Natural killer cell (primary cell): ENCODE data around the gene ATP1A3. TPM values are rescaled to one million over a fixed set of nuclear protein-coding genes. Genes with fewer than 3 reads are reported as not detected.
A peak's percentile ranks its signal among the peaks of the same experiment; 100 is the strongest.

ENCODE experiments used
- ATAC-seq, 3 donors: fragments of 150-1000 bp in 2 of 3; fragments of 200-7000 bp in 1 of 3; cut with Tn5 transposase; 1 replicate in 1 of 3; 2 replicates in 2 of 3; pipeline ENCODE4 v1.10.0; 2021; ENCODE audit warnings: mild to moderate bottlenecking in 2 of 3, moderate library complexity in 2 of 3
- DNase-seq, 2 donors: peaks; one replicate each; pipeline versions ENCODE4 v3.0.0 to v3.0.0-alpha.2; 2013 to 2021; ENCODE audit warnings: mixed read lengths in 1 of 2
- H3K27ac ChIP-seq: one replicate; pipeline ENCODE4 v1.5.1; 2013; ENCODE audit warnings: mild to moderate bottlenecking, low read length
- H3K27me3 ChIP-seq: one replicate; pipeline ENCODE4 v1.6.1; 2013; ENCODE audit warnings: low read length; ENCODE audit not compliant: control insufficient read depth, insufficient read depth
- H3K36me3 ChIP-seq: one replicate; pipeline ENCODE4 v1.6.1; 2013; ENCODE audit warnings: low read length; ENCODE audit not compliant: control insufficient read depth, insufficient read depth
- H3K4me1 ChIP-seq: one replicate; pipeline ENCODE4 v1.6.1; 2013; ENCODE audit warnings: low read length; ENCODE audit not compliant: control insufficient read depth, insufficient read depth
- H3K4me3 ChIP-seq: one replicate; pipeline ENCODE4 v1.5.1; 2013; ENCODE audit warnings: low read length
- H3K9me3 ChIP-seq: one replicate; pipeline ENCODE4 v1.6.1; 2013; ENCODE audit warnings: low read length; ENCODE audit not compliant: control insufficient read depth, insufficient read depth
- H3K27ac Mint-ChIP-seq, 2 donors: one replicate each; pipeline ENCODE4 v1.8.0; 2022; ENCODE audit warnings: mild to moderate bottlenecking in 2 of 2, mixed read lengths in 2 of 2, moderate library complexity in 1 of 2
- H3K27me3 Mint-ChIP-seq, 2 donors: one replicate each; pipeline ENCODE4 v1.8.0; 2022; ENCODE audit warnings: low read depth in 2 of 2, mixed read lengths in 2 of 2
- H3K36me3 Mint-ChIP-seq: one replicate; pipeline ENCODE4 v1.8.0; 2022; ENCODE audit warnings: mixed read lengths
- H3K4me1 Mint-ChIP-seq, 2 donors: one replicate each; pipeline ENCODE4 v1.8.0; 2022; ENCODE audit warnings: mixed read lengths in 2 of 2
- H3K4me3 Mint-ChIP-seq: one replicate; pipeline ENCODE4 v1.8.0; 2022; ENCODE audit warnings: mild to moderate bottlenecking, moderate library complexity, mixed read lengths
- H3K9me3 Mint-ChIP-seq, 2 donors: one replicate each; pipeline ENCODE4 v1.8.0; 2022; ENCODE audit warnings: mixed read lengths in 2 of 2
- WGBS: methylation state at CpG from one replicate; pipeline ENCODE4 v1.1.7; 2013; ENCODE audit warnings: missing lambda C conversion rate; ENCODE audit not compliant: insufficient coverage; 5-methylcytosine and 5-hydroxymethylcytosine counted together
- intact Hi-C: fragments of 100-400 bp; cut with micrococcal nuclease; formaldehyde crosslinking; loops from one replicate; pipeline ENCODE4 v1.14.2; 2022
- total RNA-seq, 4 donors: library from RNA; stranded (reverse); fragments of 120-200 nt in 1 of 4; gene quantifications; one replicate each; pipeline versions ENCODE4 v1.2.3 to v1.2.4, GENCODE V29; 2013 to 2022
- TF ChIP-seq, protein P1 (sequence below): fragments of 200-600 bp; IDR thresholded peaks from one replicate; pipeline ENCODE4 v1.8.0; 2022; ENCODE audit warnings: antibody characterized with exemption

Gene ATP1A3
- total RNA-seq, 3 donors from 2014 or later (not counting 1 experiment from before 2014, with no cell fraction given), result 13.5 to 18.2 (median 14.0) TPM

DNA sequence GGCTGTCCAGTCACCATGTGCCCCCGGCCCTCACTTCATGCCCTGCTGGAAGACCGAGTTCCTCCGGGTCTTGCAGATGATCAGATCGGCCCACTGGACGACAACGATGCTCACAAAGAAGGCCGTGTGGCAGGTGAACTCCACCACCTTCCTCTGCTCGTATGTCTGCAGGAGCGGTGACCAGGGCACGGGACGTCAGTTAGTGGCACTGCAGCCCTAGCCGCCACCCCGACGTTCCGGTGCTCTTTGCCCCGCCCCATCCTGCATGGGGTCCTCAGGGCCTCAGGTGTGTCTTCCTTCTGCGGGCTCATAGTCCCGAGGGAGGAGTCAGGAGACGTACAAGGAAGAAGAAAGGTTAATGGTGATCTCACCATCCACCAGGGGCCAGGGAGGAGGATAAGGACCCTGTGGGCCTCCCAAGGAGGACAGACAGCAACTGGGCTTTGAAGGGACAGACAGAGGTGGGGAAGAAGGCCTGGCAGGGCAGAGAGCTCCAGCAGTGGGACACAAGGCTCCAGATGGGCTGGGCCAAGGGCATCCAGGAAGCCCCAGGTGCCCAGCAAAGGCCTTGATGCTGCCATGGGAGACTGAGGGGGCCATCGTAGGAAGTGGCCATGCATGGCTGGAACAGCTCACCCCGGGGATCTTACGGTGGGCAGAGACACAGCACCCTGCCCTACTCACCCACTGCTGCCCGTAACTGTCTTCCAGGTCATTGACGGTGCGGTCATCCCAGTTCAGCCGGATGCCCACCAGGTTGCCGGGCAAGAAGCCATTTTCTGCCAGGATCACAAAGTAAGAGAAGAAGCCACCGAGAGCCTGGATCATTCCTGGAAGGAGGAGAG, 25.1 kb downstream of the ATP1A3 start:
- TF ChIP-seq, protein P1, sequence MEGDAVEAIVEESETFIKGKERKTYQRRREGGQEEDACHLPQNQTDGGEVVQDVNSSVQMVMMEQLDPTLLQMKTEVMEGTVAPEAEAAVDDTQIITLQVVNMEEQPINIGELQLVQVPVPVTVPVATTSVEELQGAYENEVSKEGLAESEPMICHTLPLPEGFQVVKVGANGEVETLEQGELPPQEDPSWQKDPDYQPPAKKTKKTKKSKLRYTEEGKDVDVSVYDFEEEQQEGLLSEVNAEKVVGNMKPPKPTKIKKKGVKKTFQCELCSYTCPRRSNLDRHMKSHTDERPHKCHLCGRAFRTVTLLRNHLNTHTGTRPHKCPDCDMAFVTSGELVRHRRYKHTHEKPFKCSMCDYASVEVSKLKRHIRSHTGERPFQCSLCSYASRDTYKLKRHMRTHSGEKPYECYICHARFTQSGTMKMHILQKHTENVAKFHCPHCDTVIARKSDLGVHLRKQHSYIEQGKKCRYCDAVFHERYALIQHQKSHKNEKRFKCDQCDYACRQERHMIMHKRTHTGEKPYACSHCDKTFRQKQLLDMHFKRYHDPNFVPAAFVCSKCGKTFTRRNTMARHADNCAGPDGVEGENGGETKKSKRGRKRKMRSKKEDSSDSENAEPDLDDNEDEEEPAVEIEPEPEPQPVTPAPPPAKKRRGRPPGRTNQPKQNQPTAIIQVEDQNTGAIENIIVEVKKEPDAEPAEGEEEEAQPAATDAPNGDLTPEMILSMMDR, result no peak
- intact Hi-C loops, result no loop called here
- Mint-ChIP-seq H3K4me3 (no peak overlapping the region), H3K27me3 (peaks cover 0 to 4% of the 10 kb centered on the region in 2 donors), H3K27ac (no peak overlapping the region), H3K36me3 (no peaks in the 10 kb centered on the region), H3K9me3 (no peaks in the 10 kb centered on the region), H3K4me1 (peaks cover 0 to 6% of the 10 kb centered on the region in 2 donors)
- ATAC-seq (no peak), DNase-seq (no peak)
- Histone ChIP-seq H3K4me3 (no peak overlapping the region), H3K4me1 (peaks cover 5% of the 10 kb centered on the region), H3K27ac (no peak overlapping the region), H3K9me3 (no peaks in the 10 kb centered on the region), H3K27me3 (no peaks in the 10 kb centered on the region), H3K36me3 (no peaks in the 10 kb centered on the region)
- 94% methylated on average over 28 of the region's 28 CpGs for WGBS

DNA sequence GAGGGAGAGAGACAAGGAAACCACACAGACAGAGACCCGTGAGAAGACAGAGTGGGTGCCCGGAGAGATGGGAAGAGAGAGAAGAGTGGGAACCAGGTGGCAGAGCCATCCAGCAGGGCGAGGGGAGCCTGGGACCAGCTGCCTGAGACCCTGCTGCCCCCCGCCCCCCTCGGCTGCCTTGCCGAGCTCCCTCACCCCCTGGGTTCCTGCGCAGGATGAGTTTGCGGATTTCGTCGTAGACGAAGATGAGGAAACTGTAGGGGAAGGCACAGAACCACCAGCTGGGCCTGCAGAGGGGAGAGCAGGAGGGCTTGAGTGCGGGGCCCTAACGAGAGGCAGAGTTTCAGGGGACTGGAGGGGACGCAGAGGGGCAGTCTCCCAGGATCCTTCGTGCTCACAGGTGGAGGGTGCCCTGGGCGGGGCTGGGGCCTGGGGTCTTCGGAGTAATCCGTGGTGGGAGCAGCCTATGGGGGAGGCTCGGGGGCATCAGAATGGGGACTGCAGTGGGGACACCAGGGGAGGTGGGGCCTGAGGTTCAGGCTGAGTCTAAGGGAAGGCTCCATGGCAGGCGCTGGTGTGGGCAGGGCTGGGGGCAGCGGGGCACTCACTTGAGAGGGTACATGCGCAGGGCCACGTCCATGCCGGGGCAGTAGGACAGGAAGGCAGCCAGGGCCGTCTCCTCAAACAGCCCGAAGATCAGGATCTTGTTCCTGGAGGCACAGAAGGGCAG, 26.8 kb downstream of the ATP1A3 start:
- Mint-ChIP-seq H3K4me3 (no peak overlapping the region), H3K27me3 (peaks cover 0 to 4% of the 10 kb centered on the region in 2 donors), H3K9me3 (no peaks in the 10 kb centered on the region), H3K36me3 (no peaks in the 10 kb centered on the region), H3K4me1 (peaks cover 0 to 6% of the 10 kb centered on the region in 2 donors), H3K27ac (no peak overlapping the region)
- intact Hi-C loops, result no loop called here
- ATAC-seq (peak in 1 of 3 donors; percentile 52), DNase-seq (no peak)
- 43% methylated on average over 26 of the region's 26 CpGs for WGBS
- H3K27me3 ChIP-seq, result no peaks in the 10 kb centered on the region
- H3K36me3 ChIP-seq, result no peaks in the 10 kb centered on the region
- no peak overlapping the region for H3K27ac ChIP-seq
- H3K9me3 ChIP-seq, result no peaks in the 10 kb centered on the region
- peaks cover 5% of the 10 kb centered on the region for H3K4me1 ChIP-seq
- TF ChIP-seq, protein P1, result no peak
- H3K4me3 ChIP-seq, result no peak overlapping the region

DNA sequence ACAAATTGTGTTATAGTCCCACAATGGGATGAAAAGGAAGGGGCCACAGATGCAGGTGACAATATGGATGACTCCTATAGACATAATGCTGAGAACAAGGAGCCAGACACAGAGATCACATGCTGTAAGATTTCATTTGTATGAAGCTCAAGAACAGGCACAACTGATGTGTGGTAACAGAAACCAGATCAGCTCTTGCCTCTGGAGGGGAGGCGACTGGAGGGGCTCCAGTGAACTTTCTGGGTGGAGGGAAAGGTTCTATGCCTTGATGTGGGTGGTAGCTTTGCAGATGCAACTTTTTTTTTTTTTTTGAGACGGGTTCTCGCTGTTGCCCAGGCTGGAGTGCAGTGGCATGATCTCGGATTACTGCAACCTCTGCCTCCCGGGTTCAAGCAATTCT, 28.9 kb downstream of the ATP1A3 start:
- Histone ChIP-seq H3K36me3 (no peaks in the 10 kb centered on the region), H3K9me3 (no peaks in the 10 kb centered on the region), H3K4me3 (no peak overlapping the region), H3K27ac (no peak overlapping the region), H3K27me3 (no peaks in the 10 kb centered on the region), H3K4me1 (peaks cover 5% of the 10 kb centered on the region)
- no peak overlapping the region for H3K4me3 Mint-ChIP-seq
- intact Hi-C loops, result no loop called here
- H3K27ac Mint-ChIP-seq, result no peak overlapping the region
- TF ChIP-seq, protein P1, result no peak
- DNase-seq (no peak), ATAC-seq (no peak)
- 68% methylated on average over 5 of the region's 5 CpGs for WGBS
- H3K27me3 Mint-ChIP-seq, result peaks cover 0 to 4% of the 10 kb centered on the region in 2 donors
- H3K36me3 Mint-ChIP-seq, result no peaks in the 10 kb centered on the region
- H3K4me1 Mint-ChIP-seq, result peaks cover 0 to 6% of the 10 kb centered on the region in 2 donors
- no peaks in the 10 kb centered on the region for H3K9me3 Mint-ChIP-seq
